HG03025 (cell line): ENCODE data around the gene ELF2.
A peak's percentile ranks its signal among the peaks of the same experiment; 100 is the strongest.
"Not testable (repeated sequence)": the region's sequence is repeated elsewhere in the genome, so short reads cannot be mapped to it uniquely, and the experiment has no call there.

Source experiments
- ATAC-seq: cut with Tn5 transposase; IDR thresholded peaks from one replicate; pipeline ENCODE4 v1.9.1; 2021; ENCODE audit warnings: mild to moderate bottlenecking, moderate library complexity; ENCODE audit not compliant: unreplicated experiment, low FRiP score

The ELF2 gene

DNA sequence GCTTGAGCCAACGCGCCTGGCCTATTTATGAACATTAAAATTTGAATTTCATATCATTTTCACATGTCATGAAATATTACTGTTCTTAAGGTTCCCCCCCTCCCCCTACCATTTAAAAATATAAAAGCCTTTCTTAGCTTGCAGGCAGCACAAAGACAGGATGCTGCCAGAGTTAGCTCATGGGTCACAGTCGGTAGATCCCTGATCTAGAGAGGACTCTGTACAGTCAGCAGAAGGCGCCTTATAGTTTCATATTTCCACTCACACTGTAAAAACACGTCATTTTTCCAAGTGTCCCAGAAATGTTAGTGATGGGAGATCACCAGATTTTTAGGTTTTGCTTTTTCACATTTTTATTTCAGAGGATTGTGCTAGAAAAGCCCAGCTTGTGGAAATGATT lies 149.2 kb downstream of the ELF2 start:
- ATAC-seq, result no peak

DNA sequence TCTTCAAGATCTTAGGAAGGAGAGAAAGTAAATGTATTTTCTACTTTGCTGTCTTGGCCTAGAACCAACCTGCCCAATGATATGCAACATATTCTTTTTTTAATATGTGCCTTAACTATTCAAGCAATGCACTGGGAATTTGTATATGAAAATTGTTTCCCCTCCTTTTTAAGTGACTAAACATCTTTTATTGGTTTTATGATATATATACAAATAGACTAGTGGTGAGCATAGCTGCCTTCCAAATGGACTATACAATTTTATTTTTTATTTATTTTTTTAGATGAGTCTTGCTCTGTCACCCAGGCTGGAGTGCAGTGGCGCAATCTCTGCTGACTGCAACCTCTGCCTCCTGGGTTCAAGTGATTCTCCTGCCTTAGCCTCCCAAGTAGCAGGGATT lies 151.2 kb downstream of the ELF2 start:
- ATAC-seq, result no peak

DNA sequence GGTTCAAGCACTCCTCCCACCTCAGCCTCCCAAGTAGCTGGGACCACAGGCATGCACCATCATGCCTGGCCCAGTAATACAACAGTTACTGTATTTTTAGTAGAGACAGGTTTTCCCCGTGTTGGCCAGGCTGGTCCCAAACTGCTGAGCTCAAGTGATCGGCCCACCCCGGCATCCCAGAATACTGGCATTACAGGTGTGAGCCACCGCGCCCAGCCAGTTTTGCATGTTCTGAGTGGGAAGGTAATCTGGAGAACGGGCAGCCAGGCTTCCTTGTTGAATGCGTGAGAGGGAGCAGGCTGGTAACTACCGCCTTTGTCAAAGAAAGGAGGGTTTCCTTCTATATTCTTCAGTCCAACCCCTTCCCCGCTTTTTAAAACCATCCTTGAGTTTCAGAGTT lies 152.3 kb downstream of the ELF2 start:
- ATAC-seq, result no peak

- ATAC-seq, result no peak
These were observed 154.2 kb downstream of the ELF2 start for GRCh38 chr4:139022835-139023234.

- ATAC-seq, result not testable (repeated sequence)
These were observed 155.9 kb downstream of the ELF2 start for GRCh38 chr4:139021071-139021470.

- no peak for ATAC-seq
These were observed 156.6 kb downstream of the ELF2 start for GRCh38 chr4:139020384-139020783.

GRCh38 chr4:139018971-139019758 lies 157.9 kb downstream of the ELF2 start:
- ATAC-seq, result no peak

GRCh38 chr4:139018501-139018900 lies 158.5 kb downstream of the ELF2 start:
- no peak for ATAC-seq

- no peak for ATAC-seq
These were observed 159.2 kb downstream of the ELF2 start for GRCh38 chr4:139017861-139018260.

DNA sequence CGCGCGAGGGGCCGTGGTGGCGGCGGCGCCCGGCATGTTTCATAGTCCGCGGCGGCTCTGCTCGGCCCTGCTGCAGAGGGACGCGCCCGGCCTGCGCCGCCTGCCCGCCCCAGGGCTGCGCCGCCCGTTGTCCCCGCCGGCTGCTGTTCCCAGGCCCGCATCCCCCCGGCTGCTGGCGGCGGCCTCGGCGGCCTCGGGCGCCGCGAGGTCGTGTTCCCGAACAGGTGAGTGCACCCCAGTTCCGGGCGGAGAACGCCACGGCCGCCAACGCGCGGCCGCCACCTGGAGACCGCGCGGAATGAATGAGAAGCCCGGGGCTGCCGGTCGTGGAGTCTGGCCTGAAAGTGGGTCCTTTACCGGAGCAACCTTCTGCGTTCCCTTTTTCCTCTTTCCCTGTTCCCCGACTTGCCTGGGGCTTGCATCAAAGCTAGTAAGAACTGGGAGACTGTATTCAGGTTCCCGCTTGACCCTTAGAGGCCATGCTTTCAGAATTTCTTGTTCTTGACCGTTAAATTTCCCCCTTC lies 161.0 kb downstream of the ELF2 start:
- peak; percentile 38 for ATAC-seq

- peak; percentile 97 for ATAC-seq
These were observed 161.6 kb downstream of the ELF2 start, which contains the start of gene NOCT for GRCh38 chr4:139015269-139015947. Gene NOCT (plus strand): TSS chr4:139015781. CDS start chr4:139015982, 201 bp downstream.

- ATAC-seq, result no peak
These were observed 162.4 kb downstream of the ELF2 start for GRCh38 chr4:139014371-139015268.

GRCh38 chr4:139011225-139011950 lies 165.6 kb downstream of the ELF2 start:
- no peak for ATAC-seq

DNA sequence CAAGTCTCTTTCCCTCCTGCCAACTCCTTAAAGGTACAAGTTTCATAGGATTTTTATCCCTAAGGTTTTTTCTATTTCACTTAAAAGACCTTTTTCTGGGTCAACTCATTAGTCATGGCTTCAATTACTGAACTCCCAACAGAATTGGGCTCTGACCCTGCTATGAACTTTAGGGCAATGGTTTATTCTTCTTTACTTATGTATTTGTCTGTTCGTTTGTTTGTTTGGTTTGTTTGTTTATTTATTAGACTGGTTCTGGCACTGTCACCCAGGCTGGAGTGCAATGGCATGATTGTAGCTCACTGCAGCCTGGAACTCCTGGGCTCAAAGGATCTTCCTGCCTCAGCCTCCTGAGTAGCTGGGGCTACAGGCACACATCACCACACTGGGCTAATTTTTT lies 167.3 kb downstream of the ELF2 start:
- no peak for ATAC-seq

DNA sequence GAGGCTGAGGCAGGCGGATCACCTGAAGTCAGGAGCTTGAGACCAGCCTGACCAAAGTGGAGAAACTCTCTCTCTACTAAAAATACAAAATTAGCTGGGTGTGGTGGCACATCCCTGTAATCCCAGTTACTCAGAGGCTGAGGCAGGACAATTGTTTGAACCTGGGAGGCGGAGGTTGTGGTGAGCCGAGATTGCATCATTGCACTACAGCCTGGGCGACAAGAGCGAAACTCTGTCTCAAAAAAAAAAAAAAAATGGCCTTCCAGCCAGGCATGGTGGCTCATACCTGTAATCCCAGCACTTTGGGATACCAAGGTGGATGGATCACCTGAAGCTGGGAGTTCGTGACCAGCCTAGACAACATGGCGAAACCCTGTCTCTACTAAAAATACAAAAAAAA lies 168.7 kb downstream of the ELF2 start:
- ATAC-seq, result not testable (repeated sequence)

DNA sequence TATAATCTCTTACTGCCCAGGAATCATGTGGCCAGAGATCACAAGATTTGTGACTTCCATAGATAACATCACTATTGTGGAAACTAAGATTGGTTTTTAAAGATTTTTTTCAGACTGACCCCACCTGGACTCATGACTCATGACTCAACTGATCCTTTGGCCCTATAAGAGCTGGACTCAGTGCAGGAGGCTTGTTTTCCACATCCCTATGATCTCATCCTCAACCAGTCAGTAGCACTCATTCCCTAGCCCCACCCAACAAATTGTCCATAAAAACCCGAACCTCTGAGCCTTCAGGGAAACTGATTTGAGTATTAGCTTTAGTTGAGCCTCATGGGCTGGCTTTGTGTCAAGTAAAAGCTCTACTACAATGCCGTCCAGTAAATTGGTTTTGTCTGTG lies 169.4 kb downstream of the ELF2 start:
- ATAC-seq, result no peak
